Stimulated activated CD4-positive, alpha-beta T cell treated with anti-CD3 and anti-CD28 coated beads, Interleukin-12 subunit alpha, Interleukin-12 subunit beta, amount 100 ng/mL, for 24 hours (primary cell): ENCODE data around the gene TTC17.

Experiments
- DNase-seq, 2 experiments: peaks; one replicate each; pipeline ENCODE4 v3.0.0-alpha.2; 2020; ENCODE audit warnings: low read depth in 2 of 2

TTC17 gene

DNA sequence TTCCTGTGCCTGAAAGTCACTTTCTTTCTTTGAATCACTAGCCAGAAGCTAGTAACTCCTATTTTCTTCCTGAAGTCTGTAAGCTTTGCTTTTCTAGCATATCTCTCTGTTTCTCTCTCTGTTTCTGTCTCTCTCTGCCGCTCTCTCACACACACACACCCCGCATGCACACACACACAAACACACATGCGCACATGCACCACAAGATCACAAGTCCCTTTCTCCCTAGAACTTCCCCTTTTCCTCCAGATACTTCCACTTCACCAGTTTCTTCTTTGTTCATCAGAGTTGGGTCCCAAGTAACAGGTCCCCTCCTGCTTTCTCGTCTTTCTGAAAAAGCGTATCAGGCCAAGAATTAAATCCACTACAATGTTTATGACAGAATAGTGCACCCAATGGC lies 173.3 kb downstream of the TTC17 start:
- no peak for DNase-seq

DNA sequence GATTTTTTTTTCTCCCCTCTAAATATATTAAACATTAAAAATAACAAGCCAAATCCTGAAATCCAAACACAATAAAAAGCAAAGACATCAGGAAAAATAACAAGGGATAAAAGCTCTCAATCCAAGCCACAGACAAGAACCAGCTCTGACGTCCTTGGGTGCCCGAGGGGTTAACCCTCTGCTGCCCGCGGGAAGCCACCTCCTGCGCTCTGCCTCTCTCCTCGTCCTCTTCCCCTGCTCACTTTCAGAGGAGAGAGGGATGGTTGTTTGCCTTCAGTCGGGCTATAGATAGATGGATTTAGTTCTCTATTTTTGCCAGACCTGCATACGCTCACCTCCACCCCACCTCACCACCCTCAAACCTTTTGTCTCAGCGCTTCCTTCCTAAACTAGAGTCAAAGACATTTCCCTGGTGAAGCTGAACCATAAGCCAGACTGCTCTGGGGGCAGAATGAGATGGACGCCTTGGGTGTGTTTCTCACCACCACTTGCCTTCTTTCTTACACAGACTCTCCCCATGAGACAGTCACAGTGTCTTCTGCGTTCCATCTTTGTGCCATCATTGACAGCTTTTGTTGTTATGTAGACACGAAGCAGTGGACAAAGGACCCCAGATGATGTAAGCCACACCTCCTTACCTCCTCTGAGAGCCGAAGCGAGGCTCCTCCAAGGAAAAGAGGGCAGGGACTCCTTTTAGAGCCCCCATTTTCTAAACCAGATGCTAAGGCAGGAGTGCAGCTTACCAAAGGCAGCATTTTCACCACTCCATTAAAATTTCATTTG lies 179.3 kb downstream of the TTC17 start:
- DNase-seq, result no peak

DNA sequence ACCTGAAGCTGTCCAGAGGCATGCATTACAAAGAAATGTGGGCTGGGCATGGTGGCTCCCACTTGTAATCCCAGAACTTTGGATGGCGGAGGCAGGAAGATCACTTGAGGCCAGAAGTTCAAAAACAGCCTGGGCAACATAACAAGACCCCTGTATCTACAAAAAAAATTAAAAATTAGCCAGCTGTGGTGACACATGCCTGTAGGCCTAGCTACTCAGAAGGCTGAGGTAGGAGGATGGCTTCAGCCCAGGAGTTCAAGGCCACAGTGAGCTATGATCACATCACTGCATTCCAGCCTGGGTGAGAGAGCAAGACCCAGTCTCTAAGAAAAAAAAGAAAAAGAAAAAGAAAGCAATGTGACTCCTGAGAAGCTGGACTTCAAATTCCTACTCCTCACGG lies 183.3 kb downstream of the TTC17 start:
- no peak for DNase-seq

DNA sequence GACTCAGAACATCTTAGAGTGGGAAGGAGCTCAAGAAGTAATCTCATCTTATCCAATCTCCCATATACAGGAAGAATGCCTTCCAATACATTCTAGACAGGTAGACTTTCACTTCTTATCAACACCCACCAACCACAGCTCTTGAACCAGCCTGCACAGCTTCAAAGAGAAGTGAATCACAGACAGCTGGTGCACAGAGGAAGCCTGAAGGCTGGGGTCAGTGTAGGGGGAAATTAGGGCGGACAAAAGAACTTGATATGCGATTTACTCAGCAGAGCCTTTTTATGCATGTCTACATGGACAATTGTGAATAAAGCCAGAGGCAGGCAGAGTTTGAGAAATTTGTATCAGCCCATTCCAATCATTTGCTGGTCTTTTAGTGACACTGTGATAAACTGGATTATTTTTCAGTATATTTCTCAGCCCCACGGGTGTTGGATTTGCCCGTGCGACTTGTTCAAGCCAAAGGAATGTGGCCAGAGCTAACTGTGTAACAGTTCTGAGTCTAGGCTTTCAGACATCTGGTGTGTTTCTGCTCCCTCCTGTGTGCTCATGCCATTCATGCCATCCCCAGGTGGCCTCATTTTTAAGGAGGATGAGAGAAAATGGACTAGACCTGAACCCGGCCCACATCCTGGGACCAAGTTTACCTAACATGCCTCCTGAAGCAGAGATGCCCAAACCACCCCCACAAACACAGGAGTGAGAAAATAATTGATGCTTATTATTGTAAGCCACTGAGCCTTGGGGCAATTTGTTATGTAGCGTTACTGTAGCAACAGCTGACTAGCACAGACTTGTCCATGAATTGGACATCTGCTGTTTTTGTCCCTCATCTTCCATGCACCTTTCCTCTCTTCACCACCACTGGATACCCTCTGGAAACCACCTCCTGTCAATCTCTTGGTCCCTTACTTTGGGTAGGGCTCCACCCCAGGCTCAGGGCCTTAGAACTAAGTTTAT lies 184.3 kb downstream of the TTC17 start:
- DNase-seq, result no peak
